NCI-H1105 treated with DMSO at 0.1 percent for 48 hours (cell line): ENCODE data around the gene NIM1K.
"Not testable (repeated sequence)": the region's sequence is repeated elsewhere in the genome, so short reads cannot be mapped to it uniquely, and the experiment has no call there.

ENCODE experiments used
- DNase-seq: peaks from one replicate; lab custom pipeline; 2025; lab: John Stamatoyannopoulos, UW

NIM1K gene

DNA sequence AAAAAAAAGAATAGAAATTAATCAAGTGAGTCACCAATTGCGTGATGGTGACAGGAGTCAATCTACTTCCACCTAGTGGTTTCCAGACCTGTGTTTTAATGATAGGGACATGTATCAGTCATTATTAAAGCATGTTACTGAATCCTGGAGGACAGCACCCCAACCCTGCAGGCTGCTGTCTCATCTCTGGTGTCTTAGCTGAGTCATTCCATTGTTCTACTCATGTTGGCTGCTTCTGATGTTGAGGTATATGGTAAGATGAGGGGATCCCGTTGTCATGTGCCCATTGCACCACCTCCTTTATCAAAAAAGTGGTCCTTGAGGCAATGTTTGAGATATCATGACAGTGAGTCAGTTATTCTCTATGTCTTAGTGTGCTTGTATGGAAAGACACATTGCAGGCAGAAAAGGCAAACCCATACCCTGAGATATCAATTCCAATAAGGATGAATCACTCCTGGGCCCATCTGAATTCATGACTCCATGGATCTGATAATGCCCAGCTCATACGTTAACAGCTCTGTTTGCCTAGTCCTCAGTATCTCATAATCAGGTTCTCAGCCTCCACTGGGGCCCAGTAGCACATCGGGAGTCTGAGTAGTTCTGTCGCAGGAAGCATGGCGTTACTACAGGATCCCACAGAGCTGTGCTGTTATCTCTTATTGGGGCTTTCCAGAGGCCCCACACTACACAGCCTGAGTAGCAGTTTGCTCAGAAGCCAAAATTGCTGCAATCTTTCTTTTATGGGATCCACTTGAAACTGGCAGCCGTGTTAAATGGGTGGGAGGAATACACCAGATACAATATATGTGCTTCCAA lies 90.0 kb downstream of the NIM1K start:
- DNase-seq = no peak

- no peak for DNase-seq
Observed at GRCh38 chr5:43286623-43287022, 94.6 kb downstream of the NIM1K start.

- DNase-seq = no peak
Observed at GRCh38 chr5:43287493-43287892, 95.5 kb downstream of the NIM1K start.

GRCh38 chr5:43288269-43288831 lies 96.3 kb downstream of the NIM1K start:
- DNase-seq = no peak

DNA sequence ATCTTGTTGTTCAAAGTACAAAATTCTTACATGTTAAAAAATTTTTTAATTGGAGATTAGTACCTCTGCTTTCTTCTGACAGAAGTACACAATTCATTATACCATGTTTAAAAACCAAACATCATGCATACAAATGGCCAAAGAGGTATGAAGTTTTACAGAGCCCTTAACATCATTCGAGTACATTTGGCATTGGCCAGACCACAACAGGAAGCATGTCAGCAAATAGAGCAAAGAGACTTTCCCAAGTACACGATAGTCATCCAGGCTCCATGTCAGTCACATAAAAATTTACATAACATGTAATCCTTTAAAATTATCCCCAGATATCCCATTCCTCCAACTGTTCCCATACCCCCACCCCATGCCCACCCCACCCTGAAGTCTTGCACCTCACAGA lies 98.7 kb downstream of the NIM1K start:
- DNase-seq = no peak

DNA sequence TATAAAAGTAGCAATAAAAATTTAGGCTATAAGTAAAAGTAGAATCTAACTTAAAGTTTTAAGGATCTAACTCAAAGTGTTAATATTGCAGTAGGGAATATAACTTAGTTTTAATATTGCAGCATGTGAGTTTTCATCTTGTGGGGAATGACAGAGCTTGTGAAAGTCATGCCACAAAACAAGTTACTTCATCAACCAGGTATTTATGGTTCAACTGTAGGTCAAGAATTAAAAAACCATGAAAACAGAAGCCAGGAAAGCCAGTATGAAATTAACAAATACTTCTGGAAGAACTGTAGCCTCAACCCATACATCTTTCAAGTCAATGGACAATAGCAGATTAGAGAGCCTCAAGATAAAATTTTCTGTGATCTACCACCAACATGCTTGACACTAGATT lies 102.2 kb downstream of the NIM1K start:
- no peak for DNase-seq

GRCh38 chr5:43295202-43295601 lies 103.2 kb downstream of the NIM1K start:
- no peak for DNase-seq

- DNase-seq = no peak
Observed at GRCh38 chr5:43296835-43297234, 104.8 kb downstream of the NIM1K start.

- no peak for DNase-seq
Observed at GRCh38 chr5:43298443-43298842, 106.4 kb downstream of the NIM1K start.

GRCh38 chr5:43300112-43300511 lies 108.1 kb downstream of the NIM1K start:
- DNase-seq = no peak

- no peak for DNase-seq
Observed at GRCh38 chr5:43301653-43302091, 109.6 kb downstream of the NIM1K start.

GRCh38 chr5:43302481-43302880 lies 110.5 kb downstream of the NIM1K start:
- no peak for DNase-seq

- DNase-seq = no peak
Observed at GRCh38 chr5:43303242-43303641, 111.2 kb downstream of the NIM1K start.

DNA sequence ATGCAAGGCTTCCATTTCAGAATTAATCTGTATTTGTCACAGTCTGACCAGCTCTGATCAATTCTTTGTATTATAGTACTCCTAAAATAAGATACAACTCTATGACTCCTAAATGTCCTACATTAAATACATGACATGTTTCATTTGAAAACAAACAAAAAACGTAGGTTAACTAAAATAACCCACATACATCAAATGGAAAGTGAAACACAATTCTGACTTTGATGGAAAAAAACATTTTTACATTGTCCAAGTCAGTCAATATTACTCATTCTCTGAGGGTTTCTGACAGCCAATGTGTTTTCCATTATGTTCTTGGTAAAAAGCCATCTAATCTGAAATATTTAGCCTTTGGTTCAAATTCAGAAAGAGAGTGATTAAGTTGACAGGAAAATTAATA lies 112.5 kb downstream of the NIM1K start:
- no peak for DNase-seq

DNA sequence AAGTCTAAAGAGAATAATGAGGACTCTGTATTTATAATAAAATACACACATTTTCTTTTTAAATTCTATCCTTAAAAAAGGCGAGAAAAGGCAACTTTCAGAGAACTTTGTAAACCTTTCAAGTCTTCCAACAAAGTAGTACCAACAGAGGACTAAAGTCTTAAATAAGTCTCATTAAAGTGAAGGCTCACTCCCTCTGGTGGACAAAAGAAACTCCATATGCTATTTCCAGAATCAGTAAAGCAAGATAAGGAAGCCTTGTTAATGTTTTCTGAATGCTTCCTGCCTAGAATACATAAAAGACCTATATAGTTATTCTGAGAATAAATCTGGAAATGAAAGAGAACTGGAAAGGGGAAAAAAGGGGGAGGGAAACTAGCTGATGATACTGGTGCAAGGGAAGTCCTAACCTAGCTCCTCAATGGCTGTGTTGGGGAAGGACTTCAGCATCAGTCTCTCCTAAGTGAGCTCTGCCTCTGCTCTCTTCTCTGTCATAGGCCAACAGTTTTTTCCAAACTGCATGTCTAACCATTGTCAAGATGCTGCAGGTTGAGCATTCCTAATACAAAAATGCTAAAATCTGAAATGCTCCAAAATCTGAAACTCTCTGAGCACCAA lies 114.0 kb downstream of the NIM1K start:
- peak; percentile 53 for DNase-seq

- not testable (repeated sequence) for DNase-seq
Observed at GRCh38 chr5:43306954-43307353, 114.9 kb downstream of the NIM1K start.

- DNase-seq = no peak
Observed at GRCh38 chr5:43309122-43309521, 117.1 kb downstream of the NIM1K start.

GRCh38 chr5:43309637-43310036 lies 117.6 kb downstream of the NIM1K start:
- peak; percentile 8 for DNase-seq

GRCh38 chr5:43312076-43312661 lies 120.1 kb downstream of the NIM1K start:
- peak; percentile 21 for DNase-seq

DNA sequence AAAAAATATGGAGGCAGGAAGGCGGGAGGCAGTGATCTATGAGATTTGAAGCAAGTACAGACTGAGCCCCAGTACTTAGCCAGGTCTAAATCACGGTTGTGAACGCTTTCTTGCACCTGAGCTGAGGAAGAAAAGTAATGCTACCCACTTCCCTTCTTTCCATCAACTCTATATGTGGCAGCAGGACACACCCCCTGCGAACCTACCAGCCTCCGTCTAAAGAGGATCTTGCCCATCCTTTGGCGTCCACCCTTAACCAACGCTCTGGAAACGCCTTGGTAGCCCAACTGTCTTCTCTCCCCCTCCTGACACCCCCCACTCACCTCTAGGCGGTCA lies 120.6 kb downstream of the NIM1K start:
- DNase-seq = peak; percentile 56

DNA sequence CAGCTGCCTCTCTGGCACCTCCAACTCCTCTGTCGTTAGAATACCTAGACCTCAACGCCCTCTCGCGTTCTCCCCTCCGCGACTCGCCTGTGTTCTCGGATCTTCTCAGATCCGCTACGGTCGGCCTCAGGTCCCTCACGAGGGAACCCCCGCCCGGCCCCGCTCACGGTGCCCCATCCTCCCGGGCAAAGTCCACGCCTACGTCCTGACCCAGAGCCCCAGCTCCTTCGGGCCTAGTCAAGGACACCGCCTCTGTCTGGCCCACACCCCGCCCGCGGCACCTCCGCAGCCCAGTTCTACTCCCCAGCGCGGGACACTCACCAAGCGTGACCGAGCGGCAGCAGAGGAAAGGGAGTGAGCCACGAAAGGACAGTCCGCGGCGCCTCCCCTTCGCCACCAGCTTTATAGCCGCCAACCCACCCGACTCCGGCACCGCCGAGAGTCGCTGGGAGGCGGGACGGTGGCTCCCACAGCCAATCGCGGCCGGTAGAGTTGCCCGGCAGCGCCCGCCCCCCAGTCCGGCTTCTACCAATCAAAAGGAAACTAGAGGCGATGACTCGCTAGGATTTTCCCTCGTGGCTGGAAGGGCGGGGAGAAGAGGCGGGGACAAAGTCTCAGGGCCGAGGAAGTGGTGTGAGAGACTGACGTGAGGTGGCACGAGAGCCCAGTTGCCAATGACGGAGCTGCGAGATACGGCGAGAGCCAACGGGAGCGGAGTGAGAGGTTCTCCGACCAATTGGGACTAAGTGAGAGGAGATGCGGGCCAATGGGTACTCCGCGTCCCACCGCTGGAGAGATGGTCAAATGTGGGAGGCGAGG lies 121.2 kb downstream of the NIM1K start, which contains the start of gene HMGCS1:
HMGCS1 (minus strand) TSS at position 378 of the 819 bp plus-strand sequence. CDS start 14,447 bp downstream, outside the sequence.
- peak; percentile 100 for DNase-seq
